ENCODE data around the gene C2orf76.

C2orf76 gene

GRCh38 chr2:119291588-119292167 is 75.0 kb downstream of the C2orf76 start:
- TF ChIP-seq EP300 (IDR thresholded peaks at IDR 0.05; ENCODE audit: borderline replicate concordance) (no peak), YY1 (IDR thresholded peaks at IDR 0.05; ENCODE audit: low read depth) (no peak), USF1 (IDR thresholded peaks at IDR 0.05) (no peak), CREB1 (IDR thresholded peaks at IDR 0.05; ENCODE audit: low read depth) (no peak)

- TF ChIP-seq RAD21 (IDR thresholded peaks at IDR 0.05; ENCODE audit: low read depth) (peak; percentile 85), USF1 (IDR thresholded peaks at IDR 0.05) (no peak)
Observed at GRCh38 chr2:119290859-119291587, 75.6 kb downstream of the C2orf76 start.

- TF ChIP-seq MAX (IDR thresholded peaks at IDR 0.05) (no peak), TEAD4 (IDR thresholded peaks at IDR 0.05) (no peak), RAD21 (IDR thresholded peaks at IDR 0.05; ENCODE audit: low read depth) (no peak), ZBTB7A (IDR thresholded peaks at IDR 0.05; ENCODE audit: low read depth) (no peak), NFIC (IDR thresholded peaks at IDR 0.05) (no peak), TAF1 (IDR thresholded peaks at IDR 0.05; ENCODE audit: low read depth) (no peak), USF1 (IDR thresholded peaks at IDR 0.05) (no peak), YY1 (IDR thresholded peaks at IDR 0.05; ENCODE audit: low read depth) (no peak), EGR1 (IDR thresholded peaks at IDR 0.05) (no peak), EP300 (IDR thresholded peaks at IDR 0.05; ENCODE audit: borderline replicate concordance) (no peak), REST (IDR thresholded peaks at IDR 0.05; ENCODE audit: low read depth) (no peak), CREB1 (IDR thresholded peaks at IDR 0.05; ENCODE audit: low read depth) (no peak), FOXM1 (IDR thresholded peaks at IDR 0.05; ENCODE audit: borderline replicate concordance, low read depth) (no peak), CEBPB (IDR thresholded peaks at IDR 0.05) (no peak), TCF12 (IDR thresholded peaks at IDR 0.05; ENCODE audit: low read depth) (no peak)
Observed at GRCh38 chr2:119289642-119290041, 77.0 kb downstream of the C2orf76 start.

GRCh38 chr2:119289093-119289492 is 77.5 kb downstream of the C2orf76 start:
- TF ChIP-seq TEAD4 (IDR thresholded peaks at IDR 0.05) = no peak
- TF ChIP-seq EP300 (IDR thresholded peaks at IDR 0.05; ENCODE audit: borderline replicate concordance) = no peak
- TF ChIP-seq TAF1 (IDR thresholded peaks at IDR 0.05; ENCODE audit: low read depth) = no peak
- TF ChIP-seq CEBPB (IDR thresholded peaks at IDR 0.05) = no peak
- TF ChIP-seq TCF12 (IDR thresholded peaks at IDR 0.05; ENCODE audit: low read depth) = no peak
- no peak for TF ChIP-seq CREB1 (IDR thresholded peaks at IDR 0.05; ENCODE audit: low read depth)
- no peak for TF ChIP-seq USF1 (IDR thresholded peaks at IDR 0.05)
- TF ChIP-seq YY1 (IDR thresholded peaks at IDR 0.05; ENCODE audit: low read depth) = no peak
- no peak for TF ChIP-seq MAX (IDR thresholded peaks at IDR 0.05)
- no peak for TF ChIP-seq REST (IDR thresholded peaks at IDR 0.05; ENCODE audit: low read depth)
- TF ChIP-seq RAD21 (IDR thresholded peaks at IDR 0.05; ENCODE audit: low read depth) = no peak
- TF ChIP-seq NFIC (IDR thresholded peaks at IDR 0.05) = no peak
- no peak for TF ChIP-seq FOXM1 (IDR thresholded peaks at IDR 0.05; ENCODE audit: borderline replicate concordance, low read depth)
- no peak for TF ChIP-seq EGR1 (IDR thresholded peaks at IDR 0.05)
- TF ChIP-seq ZBTB7A (IDR thresholded peaks at IDR 0.05; ENCODE audit: low read depth) = no peak

GRCh38 chr2:119288576-119288975 is 78.1 kb downstream of the C2orf76 start:
- no peak for TF ChIP-seq YY1 (IDR thresholded peaks at IDR 0.05; ENCODE audit: low read depth)
- TF ChIP-seq EP300 (IDR thresholded peaks at IDR 0.05; ENCODE audit: borderline replicate concordance) = no peak
- TF ChIP-seq TAF1 (IDR thresholded peaks at IDR 0.05; ENCODE audit: low read depth) = no peak
- TF ChIP-seq TCF12 (IDR thresholded peaks at IDR 0.05; ENCODE audit: low read depth) = no peak
- no peak for TF ChIP-seq MAX (IDR thresholded peaks at IDR 0.05)
- no peak for TF ChIP-seq CEBPB (IDR thresholded peaks at IDR 0.05)
- no peak for TF ChIP-seq EGR1 (IDR thresholded peaks at IDR 0.05)
- no peak for TF ChIP-seq FOXM1 (IDR thresholded peaks at IDR 0.05; ENCODE audit: borderline replicate concordance, low read depth)
- no peak for TF ChIP-seq RAD21 (IDR thresholded peaks at IDR 0.05; ENCODE audit: low read depth)
- TF ChIP-seq REST (IDR thresholded peaks at IDR 0.05; ENCODE audit: low read depth) = no peak
- no peak for TF ChIP-seq USF1 (IDR thresholded peaks at IDR 0.05)
- no peak for TF ChIP-seq TEAD4 (IDR thresholded peaks at IDR 0.05)
- TF ChIP-seq ZBTB7A (IDR thresholded peaks at IDR 0.05; ENCODE audit: low read depth) = no peak
- no peak for TF ChIP-seq NFIC (IDR thresholded peaks at IDR 0.05)
- no peak for TF ChIP-seq CREB1 (IDR thresholded peaks at IDR 0.05; ENCODE audit: low read depth)

Measured in Ishikawa (cell line).